HG03045 (cell line): ENCODE results near the gene TMEM196.

ENCODE experiments used
- ATAC-seq: cut with Tn5 transposase; IDR thresholded peaks from one replicate; pipeline ENCODE4 v1.9.1; 2021; ENCODE audit warnings: mild to moderate bottlenecking, moderate library complexity; ENCODE audit not compliant: unreplicated experiment

TMEM196 gene

GRCh38 chr7:19772841-19773760 is at the start of gene TMEM196:
TSS of gene TMEM196 (minus strand) at chr7:19773617. CDS start at chr7:19772696, 921 bp downstream.
- ATAC-seq: no peak

GRCh38 chr7:19816128-19816527 is 42.7 kb upstream of the TMEM196 start:
- ATAC-seq: no peak

GRCh38 chr7:19815546-19815945 is 42.1 kb upstream of the TMEM196 start:
- ATAC-seq: no peak

GRCh38 chr7:19814776-19815175 is 41.4 kb upstream of the TMEM196 start:
- no peak for ATAC-seq

GRCh38 chr7:19811386-19811785 is 38.0 kb upstream of the TMEM196 start:
- no peak for ATAC-seq

- no peak for ATAC-seq
These were observed 25.6 kb upstream of the TMEM196 start for GRCh38 chr7:19798986-19799385.

GRCh38 chr7:19783541-19783940 is 10.1 kb upstream of the TMEM196 start:
- no peak for ATAC-seq

- no peak for ATAC-seq
These were observed 3.6 kb upstream of the TMEM196 start for GRCh38 chr7:19776981-19777380.

- no peak for ATAC-seq
These were observed 2.2 kb upstream of the TMEM196 start for GRCh38 chr7:19775578-19775977.

- ATAC-seq: no peak
These were observed 1.1 kb downstream of the TMEM196 start for GRCh38 chr7:19772306-19772705.

GRCh38 chr7:19762631-19763030 is 10.8 kb downstream of the TMEM196 start:
- no peak for ATAC-seq

GRCh38 chr7:19754521-19755116 is 18.8 kb downstream of the TMEM196 start:
- no peak for ATAC-seq

GRCh38 chr7:19752020-19752419 is 21.4 kb downstream of the TMEM196 start:
- no peak for ATAC-seq

GRCh38 chr7:19749658-19750057 is 23.8 kb downstream of the TMEM196 start:
- no peak for ATAC-seq

- no peak for ATAC-seq
These were observed 25.6 kb downstream of the TMEM196 start for GRCh38 chr7:19747740-19748339.

GRCh38 chr7:19744075-19744474 is 29.3 kb downstream of the TMEM196 start:
- ATAC-seq: no peak

- ATAC-seq: no peak
These were observed 44.7 kb downstream of the TMEM196 start for GRCh38 chr7:19728716-19729115.

- no peak for ATAC-seq
These were observed 47.6 kb downstream of the TMEM196 start for GRCh38 chr7:19725770-19726169.

- no peak for ATAC-seq
These were observed 57.9 kb downstream of the TMEM196 start for GRCh38 chr7:19715499-19715898.

- no peak for ATAC-seq
These were observed 59.7 kb downstream of the TMEM196 start for GRCh38 chr7:19713676-19714075.

- ATAC-seq: no peak
These were observed 64.2 kb downstream of the TMEM196 start for GRCh38 chr7:19709249-19709578.
